Naive thymus-derived CD8-positive, alpha-beta T cell (primary cell): ENCODE data around the gene DNAJC24. TPM values are rescaled to one million over a fixed set of nuclear protein-coding genes. Genes with fewer than 3 reads are reported as not detected.

Experiments used
- ATAC-seq, 2 donors: fragments of 150-1000 bp; cut with Tn5 transposase in 1 of 2; sonication (Bioruptor Pico), chemical (Tn5 transposase) in 1 of 2; 1 replicate in 1 of 2; 2 replicates in 1 of 2; pipeline ENCODE4 v1.10.0; 2021; ENCODE audit warnings: mild to moderate bottlenecking in 2 of 2, moderate library complexity in 2 of 2
- POLR2A ChIA-PET: fragments of 350-600 bp; sonication (Branson Sonifier 250); formaldehyde crosslinking; loops from one replicate; lab custom pipeline; 2021; ENCODE audit warnings: antibody characterized with exemption; lab: Charles Lee
- DNase-seq, 10 donors: peaks; one replicate each; pipeline versions ENCODE4 v3.0.0 to v3.0.0-alpha.2; 2020 to 2022
- H3K27ac Mint-ChIP-seq, 10 donors: one replicate each; pipeline ENCODE4 v1.8.0; 2020 to 2022; ENCODE audit warnings: mild to moderate bottlenecking in 10 of 10, mixed read lengths in 10 of 10, moderate library complexity in 4 of 10, inconsistent platforms in 1 of 10
- H3K27me3 Mint-ChIP-seq, 5 donors: one replicate each; pipeline ENCODE4 v1.8.0; 2021 to 2022; ENCODE audit warnings: mixed read lengths in 5 of 5
- H3K36me3 Mint-ChIP-seq, 3 donors: one replicate each; pipeline ENCODE4 v1.8.0; 2020 to 2022; ENCODE audit warnings: mixed read lengths in 3 of 3, mild to moderate bottlenecking in 2 of 3, inconsistent platforms in 1 of 3
- H3K4me1 Mint-ChIP-seq, 4 donors: one replicate each; pipeline ENCODE4 v1.8.0; 2021 to 2022; ENCODE audit warnings: mixed read lengths in 4 of 4
- H3K4me3 Mint-ChIP-seq, 10 donors: one replicate each; pipeline ENCODE4 v1.8.0; 2020 to 2022; ENCODE audit warnings: mild to moderate bottlenecking in 10 of 10, mixed read lengths in 10 of 10, moderate library complexity in 6 of 10, inconsistent platforms in 1 of 10
- H3K9me3 Mint-ChIP-seq, 9 donors: one replicate each; pipeline ENCODE4 v1.8.0; 2020 to 2022; ENCODE audit warnings: mixed read lengths in 9 of 9, mild to moderate bottlenecking in 3 of 9, inconsistent platforms in 1 of 9, moderate library complexity in 1 of 9
- polyA plus RNA-seq, 3 donors: library from polyadenylated mRNA; unstranded; fragments of 300-500 nt; fragmentation: Illumina TruSeq; gene quantifications; one replicate each; pipeline ENCODE4 v1.2.3, GENCODE V29; 2021
- total RNA-seq, 8 experiments: library from RNA in 2 of 8; stranded (reverse) in 2 of 8; gene quantifications; one replicate each; pipeline ENCODE4 v1.2.3 and lab custom pipeline; 2021 to 2026

Gene DNAJC24
- total and polyA plus RNA-seq, 5 experiments from 2014 or later, result 13.5 to 34.7 (median 16.2) TPM

GRCh38 chr11:31417816-31418215 is 48.2 kb downstream of the DNAJC24 start:
- no peak overlapping the region for H3K27ac Mint-ChIP-seq
- H3K4me1 Mint-ChIP-seq, result peaks cover 0 to 5% (median 0%) of the 10 kb centered on the region in 4 donors
- no peak overlapping the region for H3K4me3 Mint-ChIP-seq
- ATAC-seq, result no peak
- H3K27me3 Mint-ChIP-seq, result no peaks in the 10 kb centered on the region
- H3K36me3 Mint-ChIP-seq, result peaks cover 0 to 30% (median 16%) of the 10 kb centered on the region in 3 donors
- no peaks in the 10 kb centered on the region for H3K9me3 Mint-ChIP-seq
- DNase-seq, result no peak
- POLR2A ChIA-PET, result no interaction called here

GRCh38 chr11:31419138-31419537 is 49.5 kb downstream of the DNAJC24 start:
- POLR2A ChIA-PET, result no interaction called here
- no peaks in the 10 kb centered on the region for H3K27me3 Mint-ChIP-seq
- H3K4me1 Mint-ChIP-seq, result peaks cover 0 to 5% (median 0%) of the 10 kb centered on the region in 4 donors
- H3K36me3 Mint-ChIP-seq, result peaks cover 0 to 32% (median 16%) of the 10 kb centered on the region in 3 donors
- ATAC-seq, result no peak
- no peaks in the 10 kb centered on the region for H3K9me3 Mint-ChIP-seq
- DNase-seq, result no peak
- no peak overlapping the region for H3K27ac Mint-ChIP-seq
- no peak overlapping the region for H3K4me3 Mint-ChIP-seq

DNA sequence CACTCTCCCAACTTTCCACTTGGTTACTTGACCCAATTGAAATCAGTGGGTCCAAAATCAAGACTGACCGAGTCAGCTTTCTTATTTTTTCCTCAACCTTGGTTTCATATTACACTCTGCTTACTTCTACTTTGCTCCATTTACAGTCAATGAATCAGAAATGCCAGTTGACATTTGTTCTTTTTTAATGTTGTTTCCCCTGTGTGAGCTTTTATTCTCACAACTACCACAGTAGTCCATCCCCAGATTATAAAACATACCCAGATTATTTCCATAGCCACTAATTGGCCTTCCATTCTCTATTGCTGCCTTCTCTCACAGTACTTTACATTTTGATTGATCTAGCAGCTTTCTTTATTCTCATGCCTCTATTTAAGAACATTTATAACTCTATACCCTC is 50.0 kb downstream of the DNAJC24 start:
- Mint-ChIP-seq H3K4me3 (no peak overlapping the region), H3K36me3 (peaks cover 0 to 28% (median 14%) of the 10 kb centered on the region in 3 donors), H3K27me3 (no peaks in the 10 kb centered on the region), H3K9me3 (no peaks in the 10 kb centered on the region), H3K27ac (peak overlapping the region in 1 of 10 donors; percentile 83), H3K4me1 (peaks cover 0 to 5% (median 0%) of the 10 kb centered on the region in 4 donors)
- ATAC-seq (no peak), DNase-seq (no peak)
- POLR2A ChIA-PET, result no interaction called here

DNA sequence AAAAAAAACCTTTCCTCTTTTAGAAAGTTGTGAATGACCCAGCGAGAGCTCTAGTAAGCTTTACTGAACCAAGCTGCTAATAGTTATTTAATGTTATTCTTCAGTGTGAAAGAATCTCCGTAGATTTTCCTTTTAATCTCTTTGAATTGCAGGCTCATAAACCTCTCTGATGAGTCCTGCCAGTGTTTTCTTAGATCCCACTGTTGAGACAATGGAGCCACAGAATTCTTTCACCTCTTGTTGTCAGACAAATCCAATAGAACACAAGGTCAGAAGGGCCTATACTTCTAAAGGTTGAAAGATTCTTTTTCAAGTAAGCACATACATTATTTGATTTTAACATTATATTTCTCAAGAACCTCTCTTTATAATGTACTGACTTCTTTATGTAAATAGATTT is 52.2 kb downstream of the DNAJC24 start:
- Mint-ChIP-seq H3K27ac (no peak overlapping the region), H3K4me3 (no peak overlapping the region), H3K4me1 (peaks cover 0 to 5% (median 0%) of the 10 kb centered on the region in 4 donors), H3K36me3 (peaks cover 0 to 17% (median 4%) of the 10 kb centered on the region in 3 donors), H3K9me3 (no peaks in the 10 kb centered on the region), H3K27me3 (no peaks in the 10 kb centered on the region)
- POLR2A ChIA-PET, result no interaction called here
- no peak for DNase-seq
- no peak for ATAC-seq

DNA sequence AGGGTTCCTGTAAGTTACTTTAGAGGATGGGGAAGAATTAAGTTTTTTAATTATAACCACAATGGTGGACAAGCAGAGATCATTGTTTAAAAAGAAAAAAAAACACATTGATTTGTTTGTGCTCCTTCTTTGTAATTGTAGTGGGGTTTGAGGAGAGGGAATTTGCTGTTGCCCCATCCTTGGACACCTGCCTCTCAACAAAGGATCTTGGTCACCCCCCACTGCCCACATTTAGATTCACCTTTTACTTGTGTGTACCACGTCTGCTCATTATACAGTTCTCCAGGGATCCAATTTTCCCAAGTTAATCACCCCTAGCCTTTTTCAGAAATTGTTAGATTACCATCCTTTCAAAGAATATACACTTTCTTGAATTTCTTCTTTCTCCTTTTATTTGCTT is 53.0 kb downstream of the DNAJC24 start:
- Mint-ChIP-seq H3K36me3 (peaks cover 0 to 21% (median 2%) of the 10 kb centered on the region in 3 donors), H3K27me3 (no peaks in the 10 kb centered on the region), H3K4me3 (no peak overlapping the region), H3K9me3 (no peaks in the 10 kb centered on the region), H3K4me1 (peaks cover 0 to 5% (median 0%) of the 10 kb centered on the region in 4 donors), H3K27ac (no peak overlapping the region)
- DNase-seq, result no peak
- ATAC-seq, result no peak
- POLR2A ChIA-PET, result no interaction called here

DNA sequence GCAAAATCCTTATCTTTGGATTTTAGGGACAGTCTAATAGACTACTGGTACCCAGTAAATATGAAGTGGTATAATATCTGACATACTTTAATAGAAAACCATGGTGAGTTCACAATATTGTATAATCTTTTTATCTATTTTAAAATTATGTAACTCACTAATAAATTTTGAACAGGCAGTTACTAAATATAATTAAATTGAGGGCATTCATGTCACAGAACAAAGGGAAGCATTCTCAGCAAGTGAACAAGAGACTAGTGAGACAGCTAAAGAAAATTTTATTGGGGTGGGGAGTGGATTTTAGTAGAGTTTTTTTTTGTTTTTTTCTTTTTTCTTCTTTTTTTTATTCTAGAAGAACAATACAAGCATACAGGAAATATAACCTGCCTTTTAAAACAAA is 55.0 kb downstream of the DNAJC24 start:
- POLR2A ChIA-PET, result no interaction called here
- DNase-seq, result no peak
- Mint-ChIP-seq H3K27me3 (no peaks in the 10 kb centered on the region), H3K9me3 (no peaks in the 10 kb centered on the region), H3K4me1 (peaks cover 0 to 6% (median 0%) of the 10 kb centered on the region in 4 donors), H3K36me3 (peaks cover 0 to 30% (median 8%) of the 10 kb centered on the region in 3 donors), H3K4me3 (no peak overlapping the region), H3K27ac (no peak overlapping the region)
- ATAC-seq, result no peak

- Mint-ChIP-seq H3K9me3 (peaks cover 0 to 10% (median under 1%) of the 10 kb centered on the region in 9 donors), H3K36me3 (peaks cover 0 to 35% (median 20%) of the 10 kb centered on the region in 3 donors), H3K27me3 (no peaks in the 10 kb centered on the region), H3K4me1 (peaks cover 0 to 9% (median under 1%) of the 10 kb centered on the region in 4 donors), H3K4me3 (no peak overlapping the region), H3K27ac (no peak overlapping the region)
- POLR2A ChIA-PET, result no interaction called here
- DNase-seq (no peak), ATAC-seq (no peak)
Measured at GRCh38 chr11:31433851-31434250, 64.2 kb downstream of the DNAJC24 start.

DNA sequence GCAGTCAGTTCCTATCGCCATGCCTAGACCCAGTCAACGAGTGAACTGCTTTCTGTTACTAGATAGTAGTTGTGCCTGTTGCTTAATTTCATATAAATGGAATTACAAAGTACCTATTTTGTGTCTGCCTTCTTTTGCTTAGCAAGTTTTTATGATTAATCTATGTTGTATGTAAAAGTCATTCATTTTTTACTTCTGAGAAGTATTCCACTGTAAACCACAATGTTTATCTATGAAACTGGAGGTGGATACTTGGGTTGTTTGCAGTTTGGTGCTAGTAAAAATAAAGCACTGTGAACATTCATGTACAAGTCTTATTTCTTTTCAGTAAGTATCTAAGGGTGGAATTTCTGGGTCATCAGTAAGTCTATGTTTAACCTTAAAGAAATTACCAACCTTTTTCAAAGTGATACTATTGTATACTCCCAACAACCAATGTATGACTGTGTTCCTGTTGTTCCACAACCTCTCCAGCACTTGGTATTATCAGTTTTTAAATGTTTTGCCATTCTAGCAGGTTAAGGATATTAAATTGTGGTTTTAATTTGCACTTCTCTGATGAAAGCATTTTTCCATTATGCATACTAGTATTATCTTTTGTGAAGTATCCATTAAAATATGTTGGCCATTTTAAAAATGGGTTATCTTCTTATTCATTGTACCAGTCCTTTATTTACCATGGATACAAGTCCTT is 68.2 kb downstream of the DNAJC24 start:
- H3K27ac Mint-ChIP-seq, result no peak overlapping the region
- no peak for DNase-seq
- POLR2A ChIA-PET, result no interaction called here

DNA sequence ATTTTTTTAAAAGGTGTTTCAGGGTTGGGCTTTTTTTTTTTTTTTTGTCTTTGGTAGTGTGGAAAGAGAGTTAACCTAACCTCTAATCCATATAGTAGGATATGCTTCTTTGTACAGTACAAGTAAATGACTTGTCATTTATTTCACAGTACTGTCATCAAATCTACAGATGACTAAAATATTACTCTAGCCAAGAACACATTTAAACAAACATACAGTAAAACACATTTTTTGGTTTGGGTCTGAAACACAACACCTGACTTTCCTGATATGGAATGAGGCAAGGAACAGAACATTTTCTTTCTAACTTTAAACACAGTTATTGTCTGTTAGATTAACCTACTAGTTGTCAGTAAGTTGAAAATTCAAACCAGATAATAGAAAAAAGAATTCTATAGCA is 71.6 kb downstream of the DNAJC24 start:
- ATAC-seq (no peak), DNase-seq (no peak)
- Mint-ChIP-seq H3K4me3 (no peak overlapping the region), H3K27ac (no peak overlapping the region), H3K9me3 (peaks cover 0 to 22% (median 6%) of the 10 kb centered on the region in 9 donors), H3K4me1 (peaks cover 0 to 13% (median 3%) of the 10 kb centered on the region in 4 donors), H3K36me3 (peaks cover 3 to 13% (median 5%) of the 10 kb centered on the region in 3 donors), H3K27me3 (no peaks in the 10 kb centered on the region)
- POLR2A ChIA-PET, result no interaction called here

More for the DNA sequence above, 68.2 kb downstream of the DNAJC24 start:
- Mint-ChIP-seq H3K27me3 (no peaks in the 10 kb centered on the region), H3K9me3 (peaks cover 0 to 22% (median 6%) of the 10 kb centered on the region in 9 donors), H3K36me3 (peaks cover 4 to 5% (median 5%) of the 10 kb centered on the region in 3 donors), H3K4me1 (peaks cover 0 to 11% (median 2%) of the 10 kb centered on the region in 4 donors), H3K4me3 (no peak overlapping the region)
- no peak for ATAC-seq

DNA sequence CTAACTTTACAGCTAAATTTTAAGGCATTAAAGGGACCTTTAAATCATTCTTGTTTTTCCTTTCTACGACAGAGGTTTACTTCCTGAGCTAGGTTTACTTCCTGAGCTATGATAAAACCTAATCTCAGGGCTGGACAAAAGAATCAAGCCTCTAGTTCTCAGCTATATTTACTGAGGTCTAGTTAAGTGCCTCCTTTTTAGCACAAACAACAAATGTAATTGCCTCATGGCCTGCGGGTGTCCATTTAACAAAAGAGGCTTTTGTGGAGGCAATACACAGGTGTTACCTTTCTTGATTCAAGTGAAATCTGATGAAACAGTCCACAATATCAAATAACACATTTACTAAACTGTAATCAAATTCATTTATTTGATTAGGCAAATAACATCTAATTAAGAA is 72.4 kb downstream of the DNAJC24 start:
- no peak overlapping the region for H3K4me3 Mint-ChIP-seq
- DNase-seq (no peak), ATAC-seq (no peak)
- POLR2A ChIA-PET, result no interaction called here
- H3K4me1 Mint-ChIP-seq, result peaks cover 0 to 13% (median 3%) of the 10 kb centered on the region in 4 donors
- no peaks in the 10 kb centered on the region for H3K27me3 Mint-ChIP-seq
- H3K36me3 Mint-ChIP-seq, result peaks cover 5 to 15% (median 5%) of the 10 kb centered on the region in 3 donors
- H3K9me3 Mint-ChIP-seq, result peaks cover 0 to 22% (median 6%) of the 10 kb centered on the region in 9 donors
- H3K27ac Mint-ChIP-seq, result no peak overlapping the region

- ATAC-seq (no peak), DNase-seq (no peak)
- POLR2A ChIA-PET, result no interaction called here
- Mint-ChIP-seq H3K36me3 (peaks cover 12 to 28% (median 12%) of the 10 kb centered on the region in 3 donors), H3K27ac (no peak overlapping the region), H3K27me3 (no peaks in the 10 kb centered on the region), H3K4me1 (peaks cover 0 to 5% (median 3%) of the 10 kb centered on the region in 4 donors), H3K9me3 (peaks cover 0 to 13% (median 6%) of the 10 kb centered on the region in 9 donors), H3K4me3 (no peak overlapping the region)
Measured at GRCh38 chr11:31443802-31444201, 74.1 kb downstream of the DNAJC24 start.

- Mint-ChIP-seq H3K9me3 (no peaks in the 10 kb centered on the region), H3K27ac (no peak overlapping the region), H3K36me3 (peaks cover 8 to 32% (median 16%) of the 10 kb centered on the region in 3 donors), H3K4me3 (no peak overlapping the region), H3K27me3 (no peaks in the 10 kb centered on the region), H3K4me1 (peaks cover 0 to 5% (median 3%) of the 10 kb centered on the region in 4 donors)
- DNase-seq, result no peak
- no peak for ATAC-seq
- POLR2A ChIA-PET, result no interaction called here
Measured at GRCh38 chr11:31445621-31446020, 76.0 kb downstream of the DNAJC24 start.

DNA sequence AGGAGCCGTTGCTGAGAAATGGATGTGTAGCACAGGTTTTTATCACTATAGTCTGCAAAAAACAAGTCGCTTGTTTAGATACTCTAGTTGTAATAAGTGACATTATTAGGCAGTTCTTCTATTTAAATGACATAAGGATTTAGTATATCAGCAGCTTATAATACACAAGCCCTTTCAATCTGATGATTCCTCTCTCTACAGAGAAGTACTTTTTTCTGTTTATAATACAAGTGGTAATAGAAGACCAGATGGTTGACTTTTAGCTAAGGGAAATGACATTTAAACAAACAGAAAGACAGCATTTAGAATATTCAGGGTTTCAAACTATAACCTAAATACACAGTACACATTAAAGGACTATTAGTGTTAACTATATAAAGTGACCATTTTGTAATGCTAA is 79.4 kb downstream of the DNAJC24 start:
- Mint-ChIP-seq H3K36me3 (peaks cover 19 to 54% (median 44%) of the 10 kb centered on the region in 3 donors), H3K4me3 (no peak overlapping the region), H3K27me3 (no peaks in the 10 kb centered on the region), H3K27ac (no peak overlapping the region), H3K9me3 (no peaks in the 10 kb centered on the region), H3K4me1 (peaks cover 0 to 10% (median 6%) of the 10 kb centered on the region in 4 donors)
- DNase-seq (no peak), ATAC-seq (no peak)
- POLR2A ChIA-PET, result no interaction called here
